ENCODE data around the gene SLC22A17.

Gene SLC22A17

DNA sequence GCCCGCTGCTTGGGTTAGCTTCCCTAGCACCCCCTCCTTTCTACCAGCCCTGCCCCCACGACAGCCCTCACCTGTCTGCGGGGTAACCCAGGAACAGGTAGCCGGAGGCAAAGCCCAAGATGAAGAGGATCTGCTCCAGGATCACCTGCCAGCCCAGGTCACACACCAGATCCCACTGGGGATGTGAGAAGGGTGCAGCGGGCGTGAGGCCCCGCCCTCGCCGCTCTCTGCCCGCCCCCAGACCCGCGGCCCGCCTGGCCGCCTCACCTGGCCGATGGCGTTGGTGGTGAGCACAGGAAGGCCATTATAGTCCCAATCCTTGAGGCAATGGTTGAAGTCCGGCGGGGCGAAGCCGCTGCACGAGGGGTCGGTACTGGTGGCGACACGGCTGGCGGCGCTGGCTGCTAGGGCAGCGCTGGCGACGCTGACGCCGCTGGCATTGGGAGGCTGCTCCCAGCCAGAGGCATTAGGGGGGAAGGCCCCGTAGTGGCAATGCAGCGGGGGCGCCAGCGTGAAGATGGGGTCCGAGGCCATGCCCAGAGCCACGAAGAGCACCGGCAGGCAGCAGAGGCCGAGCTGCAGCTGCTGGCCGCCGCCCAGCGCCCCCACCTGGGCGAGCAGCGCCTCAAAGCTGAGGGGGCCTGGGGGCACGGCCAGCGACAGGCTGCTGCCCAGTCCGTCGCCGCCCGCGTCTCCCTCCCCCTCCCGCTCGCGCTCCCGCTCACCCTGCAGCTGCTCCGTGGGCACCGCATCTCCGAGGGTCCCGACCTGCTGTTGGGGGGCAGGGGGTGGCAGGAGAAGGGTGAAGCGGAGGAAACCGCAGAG is 794 bp downstream of the SLC22A17 start:
- Histone ChIP-seq H3K27me3 (ENCODE audit: control insufficient read depth in 1 of 2, insufficient read depth in 2 of 2, low read length in 2 of 2) (no peaks in the 10 kb centered on the region), H3K9me3 (ENCODE audit: control insufficient read depth in 2 of 2, low read length in 2 of 2) (no peaks in the 10 kb centered on the region), H3K4me1 (ENCODE audit: control insufficient read depth, insufficient read depth, low read length) (peaks cover 19% of the 10 kb centered on the region), H3K4me3 (ENCODE audit: low read length in 2 of 2) (peak overlapping the region; percentile 23 to 81), H3K9ac (ENCODE audit: low read length in 2 of 2) (peak overlapping the region in 1 of 2 donors; percentile 55), H3K27ac (ENCODE audit: low read length) (peak overlapping the region; percentile 42), H3K36me3 (ENCODE audit: control insufficient read depth in 2 of 2, insufficient read depth in 2 of 2, low read length in 2 of 2) (peaks cover 0 to 2% of the 10 kb centered on the region in 2 donors)

- Histone ChIP-seq H3K36me3 (ENCODE audit: control insufficient read depth in 2 of 2, insufficient read depth in 2 of 2, low read length in 2 of 2) (peaks cover 0 to 2% of the 10 kb centered on the region in 2 donors), H3K9ac (ENCODE audit: low read length in 2 of 2) (no peak overlapping the region), H3K4me3 (ENCODE audit: low read length in 2 of 2) (no peak overlapping the region), H3K27ac (ENCODE audit: low read length) (no peak overlapping the region), H3K27me3 (ENCODE audit: control insufficient read depth in 1 of 2, insufficient read depth in 2 of 2, low read length in 2 of 2) (no peaks in the 10 kb centered on the region), H3K9me3 (ENCODE audit: control insufficient read depth in 2 of 2, low read length in 2 of 2) (no peaks in the 10 kb centered on the region), H3K4me1 (ENCODE audit: control insufficient read depth, insufficient read depth, low read length) (peaks cover 19% of the 10 kb centered on the region)
These were observed 3.4 kb downstream of the SLC22A17 start for GRCh38 chr14:23349156-23349845.

- Histone ChIP-seq H3K4me1 (ENCODE audit: control insufficient read depth, insufficient read depth, low read length) (peaks cover 17% of the 10 kb centered on the region), H3K36me3 (ENCODE audit: control insufficient read depth in 2 of 2, insufficient read depth in 2 of 2, low read length in 2 of 2) (peaks cover 0 to 2% of the 10 kb centered on the region in 2 donors), H3K4me3 (ENCODE audit: low read length in 2 of 2) (no peak overlapping the region), H3K27me3 (ENCODE audit: control insufficient read depth in 1 of 2, insufficient read depth in 2 of 2, low read length in 2 of 2) (no peaks in the 10 kb centered on the region), H3K9ac (ENCODE audit: low read length in 2 of 2) (no peak overlapping the region), H3K27ac (ENCODE audit: low read length) (no peak overlapping the region), H3K9me3 (ENCODE audit: control insufficient read depth in 2 of 2, low read length in 2 of 2) (no peaks in the 10 kb centered on the region)
These were observed 4.4 kb downstream of the SLC22A17 start for GRCh38 chr14:23348297-23348655.

- Histone ChIP-seq H3K9ac (ENCODE audit: low read length in 2 of 2) (no peak overlapping the region), H3K9me3 (ENCODE audit: control insufficient read depth in 2 of 2, low read length in 2 of 2) (no peaks in the 10 kb centered on the region), H3K36me3 (ENCODE audit: control insufficient read depth in 2 of 2, insufficient read depth in 2 of 2, low read length in 2 of 2) (peaks cover 0 to 2% of the 10 kb centered on the region in 2 donors), H3K27ac (ENCODE audit: low read length) (no peak overlapping the region), H3K4me3 (ENCODE audit: low read length in 2 of 2) (no peak overlapping the region), H3K27me3 (ENCODE audit: control insufficient read depth in 1 of 2, insufficient read depth in 2 of 2, low read length in 2 of 2) (no peaks in the 10 kb centered on the region), H3K4me1 (ENCODE audit: control insufficient read depth, insufficient read depth, low read length) (peaks cover 10% of the 10 kb centered on the region)
These were observed 5.0 kb downstream of the SLC22A17 start for GRCh38 chr14:23347406-23348296.

- Histone ChIP-seq H3K4me1 (ENCODE audit: control insufficient read depth, insufficient read depth, low read length) (peaks cover 4% of the 10 kb centered on the region), H3K9ac (ENCODE audit: low read length in 2 of 2) (no peak overlapping the region), H3K27me3 (ENCODE audit: control insufficient read depth in 1 of 2, insufficient read depth in 2 of 2, low read length in 2 of 2) (no peaks in the 10 kb centered on the region), H3K4me3 (ENCODE audit: low read length in 2 of 2) (no peak overlapping the region), H3K27ac (ENCODE audit: low read length) (no peak overlapping the region), H3K36me3 (ENCODE audit: control insufficient read depth in 2 of 2, insufficient read depth in 2 of 2, low read length in 2 of 2) (peaks cover 0 to 2% of the 10 kb centered on the region in 2 donors), H3K9me3 (ENCODE audit: control insufficient read depth in 2 of 2, low read length in 2 of 2) (no peaks in the 10 kb centered on the region)
These were observed 5.8 kb downstream of the SLC22A17 start for GRCh38 chr14:23346693-23347405.

DNA sequence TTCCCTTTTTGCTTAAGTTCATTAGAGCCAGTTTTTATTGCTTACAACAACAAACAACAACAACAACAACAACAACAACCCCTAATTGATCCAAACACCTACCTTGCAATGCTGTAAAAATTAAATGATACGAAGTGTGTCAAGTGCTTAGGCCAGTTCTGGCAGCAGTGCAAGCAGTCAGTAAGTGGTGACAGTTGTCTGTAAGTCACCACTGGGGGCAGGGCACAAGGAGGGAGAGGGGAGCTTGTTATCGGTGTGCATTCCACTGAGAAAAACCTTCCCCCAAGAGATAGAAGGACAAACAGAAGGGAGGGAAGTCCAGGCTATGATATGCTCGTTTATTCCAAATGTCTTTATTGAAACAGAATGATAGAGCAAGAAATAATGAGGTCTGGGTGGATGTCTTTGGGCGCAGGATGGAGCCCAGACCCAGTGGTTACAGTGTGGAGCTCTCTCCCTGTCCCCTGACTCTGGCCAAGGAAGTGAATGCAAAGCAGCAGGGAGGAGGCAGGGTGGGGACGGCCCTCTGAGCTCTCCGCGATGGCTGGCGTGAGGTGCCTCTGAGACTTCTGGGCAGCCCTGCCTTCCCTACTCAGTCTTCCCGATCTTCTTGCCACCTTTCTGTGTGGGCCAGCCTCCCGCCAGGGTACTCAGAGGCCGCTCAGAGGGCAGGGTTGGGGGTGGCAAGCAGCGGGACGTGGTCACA is 6.5 kb downstream of the SLC22A17 start:
- H3K27me3 ChIP-seq (ENCODE audit: control insufficient read depth in 1 of 2, insufficient read depth in 2 of 2, low read length in 2 of 2), result no peaks in the 10 kb centered on the region
- H3K27ac ChIP-seq (ENCODE audit: low read length), result no peak overlapping the region
- H3K9ac ChIP-seq (ENCODE audit: low read length in 2 of 2), result no peak overlapping the region
- peaks cover 0 to 2% of the 10 kb centered on the region in 2 donors for H3K36me3 ChIP-seq (ENCODE audit: control insufficient read depth in 2 of 2, insufficient read depth in 2 of 2, low read length in 2 of 2)
- H3K4me1 ChIP-seq (ENCODE audit: control insufficient read depth, insufficient read depth, low read length), result no peaks in the 10 kb centered on the region
- no peak overlapping the region for H3K4me3 ChIP-seq (ENCODE audit: low read length in 2 of 2)
- H3K9me3 ChIP-seq (ENCODE audit: control insufficient read depth in 2 of 2, low read length in 2 of 2), result no peaks in the 10 kb centered on the region

GRCh38 chr14:23344481-23344880 is 8.2 kb downstream of the SLC22A17 start:
- no peaks in the 10 kb centered on the region for H3K27me3 ChIP-seq (ENCODE audit: control insufficient read depth in 1 of 2, insufficient read depth in 2 of 2, low read length in 2 of 2)
- H3K27ac ChIP-seq (ENCODE audit: low read length), result no peak overlapping the region
- H3K4me1 ChIP-seq (ENCODE audit: control insufficient read depth, insufficient read depth, low read length), result no peaks in the 10 kb centered on the region
- H3K4me3 ChIP-seq (ENCODE audit: low read length in 2 of 2), result no peak overlapping the region
- H3K9me3 ChIP-seq (ENCODE audit: control insufficient read depth in 2 of 2, low read length in 2 of 2), result no peaks in the 10 kb centered on the region
- peaks cover 0 to 2% of the 10 kb centered on the region in 2 donors for H3K36me3 ChIP-seq (ENCODE audit: control insufficient read depth in 2 of 2, insufficient read depth in 2 of 2, low read length in 2 of 2)
- no peak overlapping the region for H3K9ac ChIP-seq (ENCODE audit: low read length in 2 of 2)

DNA sequence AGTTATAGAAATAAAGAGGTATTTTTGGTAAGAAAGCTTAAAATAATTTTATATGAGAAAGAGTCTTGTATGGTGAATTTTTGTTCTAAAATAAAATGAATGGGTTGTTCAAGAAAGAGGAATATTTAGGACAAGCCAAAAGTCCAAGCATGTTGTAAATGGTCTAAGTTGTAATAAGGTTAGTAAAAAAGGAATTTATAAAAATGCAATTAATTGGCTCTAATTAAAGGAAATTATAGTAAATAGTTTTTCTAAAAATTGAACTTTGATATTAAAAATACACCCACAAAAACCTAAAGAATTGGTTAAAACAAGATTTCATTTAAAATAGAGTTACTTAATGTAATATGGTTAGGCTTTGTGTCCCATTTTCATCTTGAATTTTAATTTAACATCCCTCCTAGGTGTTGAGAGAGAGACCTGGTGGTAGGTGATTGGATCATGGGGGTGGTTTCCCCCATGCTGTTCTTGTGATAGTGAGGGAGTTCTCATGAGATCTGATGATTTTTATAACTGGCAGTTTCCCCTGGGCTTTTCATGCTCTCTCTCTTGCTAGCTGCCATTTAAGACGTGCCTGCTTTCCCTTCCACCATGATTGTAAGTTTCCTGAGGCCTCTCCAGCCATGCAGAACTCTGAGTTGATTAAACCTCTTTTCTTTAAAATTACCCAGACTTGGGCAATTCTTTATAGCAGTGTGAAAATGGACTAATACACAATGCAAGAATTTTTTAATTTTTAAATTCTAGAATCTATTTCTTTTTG is 13.0 kb downstream of the SLC22A17 start:
- no peaks in the 10 kb centered on the region for H3K9me3 ChIP-seq (ENCODE audit: control insufficient read depth in 2 of 2, low read length in 2 of 2)
- no peaks in the 10 kb centered on the region for H3K27me3 ChIP-seq (ENCODE audit: control insufficient read depth in 1 of 2, insufficient read depth in 2 of 2, low read length in 2 of 2)
- no peaks in the 10 kb centered on the region for H3K4me1 ChIP-seq (ENCODE audit: control insufficient read depth, insufficient read depth, low read length)
- no peaks in the 10 kb centered on the region for H3K36me3 ChIP-seq (ENCODE audit: control insufficient read depth in 2 of 2, insufficient read depth in 2 of 2, low read length in 2 of 2)
- no peak overlapping the region for H3K9ac ChIP-seq (ENCODE audit: low read length in 2 of 2)
- no peak overlapping the region for H3K4me3 ChIP-seq (ENCODE audit: low read length in 2 of 2)
- no peak overlapping the region for H3K27ac ChIP-seq (ENCODE audit: low read length)

GRCh38 chr14:23335623-23336022 is 17.1 kb downstream of the SLC22A17 start:
- Histone ChIP-seq H3K27ac (ENCODE audit: low read length) (no peak overlapping the region), H3K4me3 (ENCODE audit: low read length in 2 of 2) (no peak overlapping the region), H3K4me1 (ENCODE audit: control insufficient read depth, insufficient read depth, low read length) (no peaks in the 10 kb centered on the region), H3K9ac (ENCODE audit: low read length in 2 of 2) (no peak overlapping the region), H3K9me3 (ENCODE audit: control insufficient read depth in 2 of 2, low read length in 2 of 2) (no peaks in the 10 kb centered on the region), H3K36me3 (ENCODE audit: control insufficient read depth in 2 of 2, insufficient read depth in 2 of 2, low read length in 2 of 2) (no peaks in the 10 kb centered on the region), H3K27me3 (ENCODE audit: control insufficient read depth in 1 of 2, insufficient read depth in 2 of 2, low read length in 2 of 2) (no peaks in the 10 kb centered on the region)

Data from stomach smooth muscle (tissue), 2 donors.